D721Med (cell line): ENCODE results near the gene CUEDC1.

ENCODE experiments used
- DNase-seq: peaks from one replicate; pipeline ENCODE4 v3.0.0; 2011; ENCODE audit warnings: low spot score; ENCODE audit not compliant: insufficient read length
- FAIRE-seq: peaks from 2 replicates; lab custom pipeline; 2011; peaks lifted over from hg19 to GRCh38; lab: Jason Lieb, UNC
- TF ChIP-seq, protein P1 (sequence below): IDR thresholded peaks from 2 replicates; pipeline ENCODE4 v1.5.1; 2012; ENCODE audit warnings: mild to moderate bottlenecking, control low read depth; ENCODE audit not compliant: insufficient read depth; ENCODE audit errors: missing control alignments

The CUEDC1 gene

DNA sequence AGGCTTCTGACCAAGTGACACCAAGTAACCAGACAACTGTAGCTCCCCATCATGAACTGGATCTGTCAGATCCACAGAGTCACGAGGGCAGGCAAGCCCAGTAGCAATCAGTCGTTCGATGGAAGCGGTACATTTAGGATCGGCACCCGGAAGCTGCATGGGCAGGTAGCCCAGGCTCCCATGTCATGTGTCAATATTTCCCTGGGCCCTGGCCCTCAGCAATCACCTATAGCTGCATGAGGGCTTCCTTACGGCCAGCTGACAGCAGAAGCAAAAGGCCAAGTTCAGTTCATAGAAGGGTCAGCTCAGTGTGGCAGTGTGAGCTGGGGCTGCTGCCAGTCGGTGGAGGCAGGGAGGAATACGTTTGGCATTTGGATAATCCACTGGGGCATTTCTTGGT is 137.1 kb downstream of the CUEDC1 start:
- TF ChIP-seq, protein P1, sequence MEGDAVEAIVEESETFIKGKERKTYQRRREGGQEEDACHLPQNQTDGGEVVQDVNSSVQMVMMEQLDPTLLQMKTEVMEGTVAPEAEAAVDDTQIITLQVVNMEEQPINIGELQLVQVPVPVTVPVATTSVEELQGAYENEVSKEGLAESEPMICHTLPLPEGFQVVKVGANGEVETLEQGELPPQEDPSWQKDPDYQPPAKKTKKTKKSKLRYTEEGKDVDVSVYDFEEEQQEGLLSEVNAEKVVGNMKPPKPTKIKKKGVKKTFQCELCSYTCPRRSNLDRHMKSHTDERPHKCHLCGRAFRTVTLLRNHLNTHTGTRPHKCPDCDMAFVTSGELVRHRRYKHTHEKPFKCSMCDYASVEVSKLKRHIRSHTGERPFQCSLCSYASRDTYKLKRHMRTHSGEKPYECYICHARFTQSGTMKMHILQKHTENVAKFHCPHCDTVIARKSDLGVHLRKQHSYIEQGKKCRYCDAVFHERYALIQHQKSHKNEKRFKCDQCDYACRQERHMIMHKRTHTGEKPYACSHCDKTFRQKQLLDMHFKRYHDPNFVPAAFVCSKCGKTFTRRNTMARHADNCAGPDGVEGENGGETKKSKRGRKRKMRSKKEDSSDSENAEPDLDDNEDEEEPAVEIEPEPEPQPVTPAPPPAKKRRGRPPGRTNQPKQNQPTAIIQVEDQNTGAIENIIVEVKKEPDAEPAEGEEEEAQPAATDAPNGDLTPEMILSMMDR: no peak
- DNase-seq (no peak), FAIRE-seq (no peak)

DNA sequence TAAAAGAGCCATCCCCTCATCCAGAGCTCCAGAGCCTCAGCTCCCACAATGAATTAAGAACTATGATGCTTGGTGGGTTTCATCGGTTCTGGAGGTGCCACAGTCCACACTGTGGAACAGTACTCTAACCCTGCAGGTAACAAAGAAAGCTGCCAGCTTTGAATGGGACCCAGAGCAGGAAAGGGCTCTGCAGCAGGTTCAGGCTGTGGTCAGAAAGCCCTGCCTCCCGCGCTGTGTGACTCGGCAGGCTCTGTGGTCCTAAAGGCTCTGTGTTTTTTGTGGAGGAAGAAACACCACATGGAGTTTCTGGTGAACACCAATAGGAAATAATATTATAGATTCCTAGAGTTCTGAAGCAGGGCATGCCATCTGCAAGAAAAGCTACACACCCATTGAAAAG is 137.9 kb downstream of the CUEDC1 start:
- TF ChIP-seq, protein P1: no peak
- DNase-seq (no peak), FAIRE-seq (no peak)

DNA sequence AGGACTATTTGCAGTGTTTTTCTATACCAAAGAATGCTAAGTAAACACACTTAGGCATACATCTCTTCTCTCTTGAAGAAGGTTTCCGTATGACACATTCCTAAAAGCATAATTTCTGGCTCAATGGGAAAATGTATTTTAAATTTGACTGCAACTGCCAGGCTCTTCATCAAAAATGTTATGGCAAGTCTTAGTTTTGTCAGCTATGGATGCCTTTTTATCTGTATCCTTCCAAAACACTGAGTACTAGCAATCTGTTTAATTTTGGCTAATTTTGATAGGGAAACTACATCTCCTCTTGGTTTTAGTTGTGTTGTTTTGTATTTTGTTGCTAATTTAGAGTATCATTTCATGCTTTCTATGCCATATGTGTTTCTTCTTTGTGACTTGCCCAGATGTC is 140.8 kb downstream of the CUEDC1 start:
- TF ChIP-seq, protein P1: no peak
- no peak for FAIRE-seq
- no peak for DNase-seq

DNA sequence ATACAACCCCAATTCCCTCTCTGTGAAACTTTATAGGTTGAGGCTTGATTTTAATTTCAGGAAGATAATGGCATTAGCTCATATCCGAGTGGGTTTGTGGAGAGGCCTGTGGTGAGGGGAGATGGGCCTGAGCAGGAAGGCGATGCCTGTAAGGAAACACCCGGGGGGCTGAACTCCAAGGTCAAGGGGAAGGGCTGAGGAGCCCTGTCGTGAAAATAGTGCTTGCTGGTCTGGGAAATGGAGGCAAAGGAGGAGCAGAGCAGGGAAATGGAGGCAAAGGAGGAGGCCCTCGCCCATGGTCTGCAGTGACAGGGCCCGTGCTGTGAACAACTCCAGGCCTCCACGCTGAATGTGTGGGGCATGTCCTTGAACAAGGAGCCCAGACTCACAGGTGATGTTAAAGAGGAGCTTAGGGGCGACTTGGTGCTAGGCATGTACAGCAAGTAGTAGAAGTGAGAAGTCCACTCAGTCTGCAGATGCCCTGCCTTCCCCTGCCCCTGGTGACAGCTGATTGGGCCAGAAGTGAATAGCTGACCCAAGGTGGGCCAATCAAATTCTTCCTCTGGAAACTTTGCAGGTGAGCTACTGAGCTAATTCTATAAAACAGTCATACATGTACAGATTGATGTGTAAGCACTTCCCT is 143.5 kb downstream of the CUEDC1 start:
- FAIRE-seq (no peak), DNase-seq (no peak)

More for the DNA sequence above, 143.5 kb downstream of the CUEDC1 start:
- TF ChIP-seq, protein P1: no peak
